ENCODE results near the gene RPN2.

DNA sequence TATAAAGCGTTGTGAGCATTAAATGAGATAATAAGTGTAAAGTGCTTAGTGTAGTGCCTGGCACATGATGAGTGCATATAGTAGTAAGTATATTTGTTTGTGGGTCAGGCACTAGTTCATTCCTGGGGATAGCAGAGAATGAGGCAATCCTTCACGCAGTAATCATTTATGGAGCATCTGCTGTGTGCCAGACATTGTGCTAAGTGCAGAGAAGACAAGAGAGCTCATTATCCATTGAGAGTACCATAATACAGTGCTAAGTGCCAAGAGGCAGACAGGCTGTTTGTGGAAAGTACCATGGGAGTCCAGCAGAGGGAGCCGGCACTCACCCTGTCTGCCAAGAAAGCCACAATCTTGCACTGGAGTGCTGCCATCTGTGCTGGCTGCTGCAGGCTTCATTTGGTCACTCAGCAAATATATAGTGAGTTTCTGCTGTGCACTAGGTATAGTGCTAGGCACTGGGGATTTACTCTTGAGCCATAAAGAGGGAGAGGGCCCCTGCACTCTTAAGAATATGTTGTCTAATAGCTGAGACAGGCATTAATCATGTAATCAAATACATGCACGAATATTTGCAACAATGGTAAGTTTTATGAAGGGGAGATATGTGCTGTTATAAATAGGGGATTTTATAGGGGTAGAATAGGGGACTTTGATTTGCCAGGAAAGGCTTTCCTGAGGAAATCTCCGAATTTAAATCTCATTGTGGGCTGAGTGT, 13.2 kb downstream of the RPN2 start:
- TF ChIP-seq, protein P1, sequence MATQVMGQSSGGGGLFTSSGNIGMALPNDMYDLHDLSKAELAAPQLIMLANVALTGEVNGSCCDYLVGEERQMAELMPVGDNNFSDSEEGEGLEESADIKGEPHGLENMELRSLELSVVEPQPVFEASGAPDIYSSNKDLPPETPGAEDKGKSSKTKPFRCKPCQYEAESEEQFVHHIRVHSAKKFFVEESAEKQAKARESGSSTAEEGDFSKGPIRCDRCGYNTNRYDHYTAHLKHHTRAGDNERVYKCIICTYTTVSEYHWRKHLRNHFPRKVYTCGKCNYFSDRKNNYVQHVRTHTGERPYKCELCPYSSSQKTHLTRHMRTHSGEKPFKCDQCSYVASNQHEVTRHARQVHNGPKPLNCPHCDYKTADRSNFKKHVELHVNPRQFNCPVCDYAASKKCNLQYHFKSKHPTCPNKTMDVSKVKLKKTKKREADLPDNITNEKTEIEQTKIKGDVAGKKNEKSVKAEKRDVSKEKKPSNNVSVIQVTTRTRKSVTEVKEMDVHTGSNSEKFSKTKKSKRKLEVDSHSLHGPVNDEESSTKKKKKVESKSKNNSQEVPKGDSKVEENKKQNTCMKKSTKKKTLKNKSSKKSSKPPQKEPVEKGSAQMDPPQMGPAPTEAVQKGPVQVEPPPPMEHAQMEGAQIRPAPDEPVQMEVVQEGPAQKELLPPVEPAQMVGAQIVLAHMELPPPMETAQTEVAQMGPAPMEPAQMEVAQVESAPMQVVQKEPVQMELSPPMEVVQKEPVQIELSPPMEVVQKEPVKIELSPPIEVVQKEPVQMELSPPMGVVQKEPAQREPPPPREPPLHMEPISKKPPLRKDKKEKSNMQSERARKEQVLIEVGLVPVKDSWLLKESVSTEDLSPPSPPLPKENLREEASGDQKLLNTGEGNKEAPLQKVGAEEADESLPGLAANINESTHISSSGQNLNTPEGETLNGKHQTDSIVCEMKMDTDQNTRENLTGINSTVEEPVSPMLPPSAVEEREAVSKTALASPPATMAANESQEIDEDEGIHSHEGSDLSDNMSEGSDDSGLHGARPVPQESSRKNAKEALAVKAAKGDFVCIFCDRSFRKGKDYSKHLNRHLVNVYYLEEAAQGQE (IDR thresholded peaks at IDR 0.05; ENCODE audit: low read depth) = no peak
- TF ChIP-seq ZFX (IDR thresholded peaks at IDR 0.05) (no peak), POLR2AphosphoS5 (IDR thresholded peaks at IDR 0.05; ENCODE audit: low read depth, low read length) (no peak), POLR2A (IDR thresholded peaks at IDR 0.05; ENCODE audit: borderline replicate concordance, extremely low read depth, insufficient read depth, insufficient read length) (no peak), JUND (IDR thresholded peaks at IDR 0.05) (no peak), SRF (IDR thresholded peaks at IDR 0.05; ENCODE audit: low read depth) (no peak), ZNF274 (IDR thresholded peaks at IDR 0.05; ENCODE audit: low read depth, low read length) (no peak), TCF7L2 (IDR thresholded peaks at IDR 0.05; ENCODE audit: borderline replicate concordance, extremely low read depth, insufficient read depth, insufficient read length) (no peak), EZH2 (IDR thresholded peaks at IDR 0.05) (no peak), SIN3A (IDR thresholded peaks at IDR 0.05; ENCODE audit: low read depth) (no peak), YY1 (IDR thresholded peaks at IDR 0.05; ENCODE audit: extremely low read depth, insufficient replicate concordance, low read depth, low read length) (no peak)
- TF ChIP-seq, protein P2, sequence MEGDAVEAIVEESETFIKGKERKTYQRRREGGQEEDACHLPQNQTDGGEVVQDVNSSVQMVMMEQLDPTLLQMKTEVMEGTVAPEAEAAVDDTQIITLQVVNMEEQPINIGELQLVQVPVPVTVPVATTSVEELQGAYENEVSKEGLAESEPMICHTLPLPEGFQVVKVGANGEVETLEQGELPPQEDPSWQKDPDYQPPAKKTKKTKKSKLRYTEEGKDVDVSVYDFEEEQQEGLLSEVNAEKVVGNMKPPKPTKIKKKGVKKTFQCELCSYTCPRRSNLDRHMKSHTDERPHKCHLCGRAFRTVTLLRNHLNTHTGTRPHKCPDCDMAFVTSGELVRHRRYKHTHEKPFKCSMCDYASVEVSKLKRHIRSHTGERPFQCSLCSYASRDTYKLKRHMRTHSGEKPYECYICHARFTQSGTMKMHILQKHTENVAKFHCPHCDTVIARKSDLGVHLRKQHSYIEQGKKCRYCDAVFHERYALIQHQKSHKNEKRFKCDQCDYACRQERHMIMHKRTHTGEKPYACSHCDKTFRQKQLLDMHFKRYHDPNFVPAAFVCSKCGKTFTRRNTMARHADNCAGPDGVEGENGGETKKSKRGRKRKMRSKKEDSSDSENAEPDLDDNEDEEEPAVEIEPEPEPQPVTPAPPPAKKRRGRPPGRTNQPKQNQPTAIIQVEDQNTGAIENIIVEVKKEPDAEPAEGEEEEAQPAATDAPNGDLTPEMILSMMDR (IDR thresholded peaks at IDR 0.05 in 2 of 3, conservative IDR thresholded peaks at IDR 0.05 in 1 of 3; ENCODE audit: borderline replicate concordance in 1 of 3, insufficient read depth in 1 of 3, low read depth in 2 of 3, low read length in 2 of 3) = peak; percentile 50 to 95 (median 90); a peak in 5 of 6 replicates

All from HCT116 (cell line).